Inferior parietal cortex (tissue), 1 donor: Measurements from ENCODE around the gene STK17A.
"Not testable (repeated sequence)": the region's sequence is repeated elsewhere in the genome, so short reads cannot be mapped to it uniquely, and the experiment has no call there.

ENCODE experiments used
- DNase-seq: peaks from one replicate; pipeline ENCODE4 v3.0.0-alpha.2; 2016; ENCODE audit errors: extremely low spot score

The STK17A gene

DNA sequence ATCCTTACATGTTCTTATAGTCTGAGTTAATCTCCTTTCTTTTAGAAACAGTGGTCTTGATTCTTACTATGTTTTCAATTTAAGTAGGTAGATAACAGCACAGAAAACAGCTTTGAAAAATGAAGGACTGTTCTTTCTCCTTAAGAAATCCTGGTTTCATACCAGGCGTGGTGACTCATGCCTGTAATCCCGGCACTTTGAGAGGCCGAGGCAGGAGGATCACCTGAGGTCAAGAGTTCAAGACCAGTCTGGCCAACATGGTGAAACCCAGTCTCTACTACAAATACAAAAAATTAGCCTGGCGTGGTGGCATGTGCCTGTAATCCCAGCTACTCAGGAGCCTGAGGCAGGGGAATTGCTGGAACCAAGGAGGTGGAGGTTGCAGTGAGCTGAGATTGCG, 13.5 kb downstream of the STK17A start:
- DNase-seq = not testable (repeated sequence)

DNA sequence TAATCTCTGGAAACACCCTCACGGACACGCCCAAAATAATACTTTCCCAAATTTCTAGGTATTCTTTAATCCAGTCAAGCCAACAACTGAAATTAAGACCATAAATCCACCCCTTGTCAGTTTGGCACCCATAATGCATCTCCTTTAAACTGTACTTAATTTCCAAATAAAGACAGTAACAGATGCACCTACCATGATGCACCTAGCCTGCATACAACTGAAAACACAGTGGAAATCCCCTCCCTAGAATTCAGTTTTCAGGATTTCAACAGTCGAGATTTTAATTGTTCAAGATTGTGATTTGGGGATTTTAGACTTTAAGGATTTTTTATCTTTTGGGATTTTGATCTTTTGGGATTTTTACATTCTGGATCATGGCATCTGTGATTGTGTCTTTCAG, 17.1 kb downstream of the STK17A start:
- no peak for DNase-seq

DNA sequence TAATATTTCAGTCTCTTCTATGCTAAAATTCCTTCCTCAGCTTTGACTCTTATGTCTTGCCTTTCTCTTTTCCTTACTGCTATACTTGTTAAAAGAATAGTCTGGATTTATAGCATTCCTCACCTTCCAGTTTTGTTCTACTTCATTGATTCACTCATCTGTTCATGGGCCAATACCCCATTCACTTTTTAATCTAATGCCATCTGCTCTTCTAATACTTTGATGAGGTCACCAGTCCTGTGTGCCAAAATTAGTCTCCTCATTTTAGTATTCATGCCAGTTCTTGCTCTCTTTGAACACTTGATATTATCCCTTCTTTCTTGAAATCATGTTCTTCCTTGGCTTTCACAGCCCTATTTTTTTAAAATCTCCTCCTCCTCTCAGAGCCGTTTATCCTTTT, 19.3 kb downstream of the STK17A start:
- DNase-seq = no peak

DNA sequence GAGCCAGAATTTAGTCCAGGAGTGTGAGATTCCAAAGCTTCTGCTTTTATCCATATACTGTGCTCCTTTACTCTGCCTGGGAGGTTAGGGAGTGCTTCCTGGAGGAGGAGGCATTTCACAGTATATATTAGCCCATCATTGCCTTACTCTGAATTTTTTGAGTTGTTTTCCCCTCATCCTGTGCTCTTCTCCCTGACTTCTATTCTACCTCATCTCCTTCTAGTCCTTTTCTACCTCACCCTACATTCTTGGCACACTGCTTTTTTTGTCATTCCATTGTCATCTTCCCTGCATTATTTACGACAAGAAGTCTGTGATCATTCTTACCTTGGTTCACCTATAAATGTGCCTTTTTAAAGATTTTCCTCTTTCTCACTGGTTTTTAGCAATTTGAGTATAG, 21.3 kb downstream of the STK17A start:
- no peak for DNase-seq

DNA sequence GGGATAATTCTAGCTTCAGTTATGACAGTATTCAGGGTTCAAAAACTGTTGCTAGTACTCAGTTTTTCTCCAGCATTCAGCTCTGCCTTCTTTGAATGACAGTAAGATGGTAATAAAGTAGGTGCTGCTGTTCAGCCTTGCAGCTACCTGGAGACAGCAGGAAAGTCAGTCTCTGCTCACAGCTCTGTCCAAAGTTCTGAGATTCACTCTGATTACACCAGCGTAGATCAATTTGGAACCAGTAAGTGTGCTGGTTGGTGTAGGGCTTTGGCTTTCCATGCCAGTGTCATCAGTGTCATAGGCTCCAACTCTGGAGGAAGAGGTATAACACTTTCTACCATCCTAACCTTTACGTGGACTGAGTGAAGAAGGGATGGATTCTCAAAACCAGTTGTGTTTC, 26.2 kb downstream of the STK17A start:
- DNase-seq = no peak

DNA sequence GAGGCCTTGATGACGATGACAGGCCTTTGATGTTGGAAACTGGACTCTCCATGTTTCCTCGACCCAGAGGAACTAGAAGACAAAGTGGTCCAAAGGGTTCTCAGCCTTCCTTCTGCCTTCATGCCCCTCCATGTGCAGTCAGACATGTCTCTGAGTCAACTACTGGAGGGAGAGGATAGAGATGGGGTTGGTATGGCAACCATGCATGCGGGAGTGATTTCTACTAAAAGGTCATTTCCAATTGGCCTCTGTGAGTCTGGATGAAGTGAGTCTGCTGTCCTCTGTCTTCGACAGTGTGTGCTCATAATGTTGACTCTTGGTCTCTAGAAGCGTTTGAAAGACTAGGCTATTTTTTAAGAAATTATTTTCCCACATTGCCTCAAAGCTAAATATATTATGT, 29.2 kb downstream of the STK17A start:
- no peak for DNase-seq

DNA sequence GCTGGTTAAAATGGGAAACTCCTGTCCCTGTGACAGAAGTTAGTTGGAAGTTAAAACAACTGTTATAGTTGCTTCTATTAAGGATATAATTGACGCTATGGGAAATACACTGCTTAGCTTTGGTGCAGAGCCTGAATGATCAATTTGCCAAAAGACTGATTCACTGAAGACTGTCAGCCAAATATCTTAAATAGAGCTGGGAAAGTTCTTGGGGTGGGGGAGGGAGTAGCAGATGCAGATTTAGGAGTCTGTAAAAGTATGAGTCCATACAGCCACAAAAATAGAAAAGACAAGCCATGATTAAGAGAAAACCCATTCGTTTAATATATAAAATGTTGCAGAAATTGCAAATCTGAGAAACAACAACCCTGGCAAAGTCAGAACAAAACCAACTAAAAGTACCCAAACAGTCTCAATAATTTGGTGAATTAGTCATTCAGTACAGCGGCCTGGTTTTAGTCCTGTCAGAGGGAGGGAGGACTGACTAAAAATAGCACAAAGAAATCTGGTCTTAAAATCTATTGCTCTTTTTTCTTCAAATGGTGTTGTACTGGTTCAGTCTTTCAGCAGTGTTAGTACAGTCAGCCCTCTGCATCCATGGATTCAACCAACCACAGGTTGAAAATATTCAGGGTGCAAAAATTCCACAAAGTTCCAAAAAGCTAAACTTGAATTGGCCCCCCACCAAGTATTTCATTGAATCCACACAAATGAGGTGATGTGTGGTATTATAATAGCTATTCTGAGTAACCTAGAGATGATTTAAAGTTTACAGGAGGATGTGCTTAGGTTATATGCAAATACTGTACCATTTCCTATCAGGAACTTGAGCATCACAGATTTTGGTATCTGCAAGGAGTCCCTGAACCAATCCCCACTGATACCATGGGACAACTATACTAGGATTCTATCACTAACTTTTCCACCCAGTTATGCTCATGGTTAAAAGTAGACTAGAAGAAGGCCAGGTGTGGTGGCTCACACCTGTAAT, 30.0 kb downstream of the STK17A start:
- no peak for DNase-seq

DNA sequence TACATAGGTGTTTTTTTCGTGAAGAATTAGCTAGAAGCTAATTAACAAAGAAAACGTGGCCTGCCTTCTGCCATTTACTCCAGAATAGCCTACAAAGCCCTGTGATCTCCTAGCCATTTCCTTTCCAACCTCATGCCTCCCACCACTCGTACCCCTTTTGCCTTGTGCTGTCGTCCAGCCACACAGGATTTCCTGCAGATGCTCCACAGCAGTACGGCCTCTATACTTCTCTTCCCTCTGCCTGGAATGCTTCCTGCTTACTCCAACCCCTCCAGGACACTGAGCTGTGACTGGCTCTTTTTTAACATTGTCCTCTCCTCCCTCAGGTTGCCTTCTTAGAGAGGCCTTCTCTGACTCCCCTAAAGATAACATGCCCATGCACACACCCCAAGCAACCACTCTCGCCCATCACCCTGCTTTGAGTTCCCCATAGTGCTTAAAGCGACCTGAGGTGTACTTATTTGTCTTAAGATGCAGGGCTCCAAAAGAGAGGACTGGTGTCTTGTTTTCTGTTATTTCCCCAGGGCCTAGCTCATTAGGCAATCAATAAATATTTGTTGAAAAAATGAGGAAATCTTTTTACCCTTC, 32.7 kb downstream of the STK17A start:
- DNase-seq = no peak

DNA sequence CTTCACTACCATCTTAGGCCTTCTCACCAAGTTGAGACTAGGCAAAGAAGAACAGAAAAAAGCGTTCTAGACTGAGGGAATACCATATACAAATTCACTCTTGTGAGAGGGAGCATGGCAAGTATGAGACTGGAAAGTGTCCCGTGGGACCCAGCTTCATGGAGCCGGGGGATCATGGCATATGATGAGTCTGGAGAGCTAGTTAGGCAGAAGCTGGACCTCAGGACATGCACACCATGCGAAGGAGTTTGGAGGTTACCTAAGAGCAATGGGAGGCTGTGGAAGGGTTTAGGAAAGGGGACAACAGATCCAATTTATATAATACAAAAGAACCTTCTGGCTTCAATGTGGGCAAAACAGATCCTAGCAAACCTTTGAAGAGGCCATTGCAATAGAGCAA, 34.1 kb downstream of the STK17A start:
- no peak for DNase-seq

DNA sequence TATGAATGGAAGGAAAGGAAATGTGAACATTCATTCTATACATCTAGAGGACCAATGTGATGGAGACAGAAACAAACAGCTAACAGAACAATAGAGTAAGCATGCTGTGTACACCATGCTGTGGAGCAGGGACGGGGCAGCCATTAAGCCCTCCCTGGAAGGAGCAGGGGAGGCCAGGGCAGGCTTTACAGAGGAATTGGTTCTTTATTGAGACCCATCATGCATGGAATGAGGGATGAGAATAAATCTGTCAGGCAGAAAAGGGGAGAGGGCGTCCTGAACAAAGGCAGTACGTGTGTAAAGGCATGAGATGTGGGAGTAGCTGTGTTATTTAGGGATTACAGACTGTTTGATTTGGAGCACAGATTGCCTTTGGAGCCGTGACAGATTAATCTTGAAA, 35.2 kb downstream of the STK17A start:
- DNase-seq = no peak

DNA sequence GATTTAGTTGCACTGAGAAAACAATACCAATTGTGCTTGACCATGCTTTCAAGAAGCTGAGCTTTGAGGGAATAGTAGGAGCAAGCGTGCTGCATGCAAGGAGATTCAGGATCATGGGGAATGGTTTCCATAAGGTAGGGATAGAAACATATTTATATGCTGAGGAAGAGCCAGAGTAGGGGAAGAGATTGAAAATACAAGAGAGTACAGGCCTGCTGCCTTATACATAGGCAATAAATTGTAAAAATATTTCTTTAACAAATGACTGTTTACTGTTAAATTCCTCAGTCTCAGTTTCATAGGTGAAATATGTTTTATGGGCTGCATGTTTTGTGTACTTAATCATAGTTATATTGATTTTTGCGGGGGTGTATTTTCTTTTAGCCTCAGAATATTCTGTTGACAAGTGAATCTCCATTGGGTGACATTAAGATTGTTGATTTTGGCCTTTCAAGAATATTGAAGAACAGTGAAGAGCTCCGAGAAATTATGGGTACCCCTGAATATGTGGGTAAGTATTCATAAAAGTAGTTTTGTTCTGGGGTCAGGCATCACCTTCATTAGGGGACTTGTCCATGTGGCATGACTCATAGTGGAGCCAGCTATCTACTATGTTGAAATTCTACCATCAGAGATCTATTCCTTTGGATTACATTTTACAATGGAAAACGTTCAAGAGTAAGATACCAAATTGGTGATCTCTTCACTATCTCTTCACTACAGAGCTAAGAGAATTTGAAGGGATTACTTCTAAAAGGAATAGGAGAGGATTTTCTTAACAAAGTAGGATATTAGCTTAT, 36.5 kb downstream of the STK17A start:
- no peak for DNase-seq

DNA sequence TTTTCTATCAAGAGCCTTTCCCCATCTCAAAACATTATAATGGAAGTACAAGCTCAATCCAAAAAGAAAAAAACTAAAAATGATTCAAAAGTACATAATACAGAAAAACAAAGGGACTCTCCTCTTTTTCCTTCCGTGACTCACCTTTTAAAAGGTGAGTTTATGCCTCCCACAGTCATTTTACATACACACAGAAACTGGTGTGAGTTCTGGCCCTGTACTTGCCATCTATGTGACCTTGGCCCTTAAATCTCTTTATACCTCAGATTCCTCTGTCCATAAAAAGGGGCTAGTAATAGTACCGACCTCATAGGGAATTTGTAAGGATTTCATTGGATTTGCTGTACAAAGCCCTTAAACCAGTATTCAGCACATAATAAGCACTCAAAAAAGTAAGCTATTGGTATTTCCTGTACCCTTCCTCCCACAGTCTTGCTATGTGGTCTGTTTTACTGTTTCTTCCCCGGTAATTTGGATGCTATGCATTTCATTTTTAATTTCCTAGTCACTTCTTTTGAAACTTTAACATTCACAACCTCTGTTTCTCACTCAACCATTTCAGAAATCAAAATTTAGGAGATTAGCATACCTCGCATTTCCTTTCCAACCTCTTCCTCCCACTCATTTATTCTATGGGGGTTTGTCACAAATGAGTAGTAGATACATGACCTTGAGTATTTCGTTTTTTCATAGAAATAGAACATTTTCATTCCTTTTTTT, 39.0 kb downstream of the STK17A start:
- no peak for DNase-seq

DNA sequence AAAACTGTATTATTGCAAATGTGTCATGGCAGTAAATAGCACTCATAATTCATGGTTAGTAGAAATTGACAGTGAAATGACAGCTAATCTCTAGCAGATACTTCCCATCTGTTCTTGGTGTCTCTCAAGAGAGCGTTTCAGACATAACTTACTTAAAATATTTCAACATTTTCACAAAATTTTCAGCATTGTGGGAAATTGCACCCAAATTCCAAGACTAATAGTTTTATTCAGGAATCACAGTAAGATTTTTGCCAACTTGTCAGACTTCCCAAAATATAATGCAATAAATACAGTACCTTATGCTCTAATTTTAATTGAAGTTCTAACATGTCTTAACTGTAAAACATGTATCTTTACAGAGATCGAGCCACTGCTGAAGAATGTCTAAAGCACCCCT, 41.2 kb downstream of the STK17A start:
- DNase-seq = no peak

DNA sequence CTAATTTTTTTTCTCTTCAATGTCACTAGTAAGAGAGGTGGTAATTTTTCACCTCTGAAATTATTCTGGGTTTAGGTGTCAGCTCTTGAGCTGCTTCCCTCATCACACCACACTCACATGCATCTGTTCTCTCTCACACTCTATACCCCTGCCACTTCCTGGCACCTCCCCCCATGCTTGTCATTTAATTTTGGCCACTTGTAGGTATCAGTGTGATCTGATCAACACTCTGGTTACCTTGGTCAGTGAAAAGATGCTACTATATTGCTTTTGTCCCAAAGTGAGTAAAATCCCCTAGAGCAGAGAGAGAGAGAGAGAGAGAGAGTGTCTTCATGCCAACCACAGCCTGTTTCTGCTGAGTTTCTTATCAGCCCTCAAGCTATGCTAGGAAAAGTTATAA, 42.5 kb downstream of the STK17A start:
- no peak for DNase-seq

DNA sequence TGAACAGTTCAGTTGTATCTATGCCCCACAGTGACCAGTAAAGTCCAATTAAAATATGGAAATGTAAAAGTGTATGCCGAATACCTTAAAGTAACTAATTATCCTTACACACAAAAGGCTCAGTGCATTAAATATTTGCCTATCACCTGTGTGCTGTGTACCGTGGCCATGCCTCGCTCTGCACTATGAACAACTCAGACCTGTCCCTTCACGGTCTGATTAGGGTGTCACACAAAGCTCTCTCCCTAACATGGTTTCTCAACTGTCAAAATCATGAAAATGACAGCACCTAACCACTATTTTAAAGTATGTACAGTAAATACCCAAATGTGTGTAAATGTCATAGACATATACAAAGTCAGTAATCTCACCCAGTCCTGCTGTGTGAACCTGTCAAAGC, 43.1 kb downstream of the STK17A start:
- no peak for DNase-seq

DNA sequence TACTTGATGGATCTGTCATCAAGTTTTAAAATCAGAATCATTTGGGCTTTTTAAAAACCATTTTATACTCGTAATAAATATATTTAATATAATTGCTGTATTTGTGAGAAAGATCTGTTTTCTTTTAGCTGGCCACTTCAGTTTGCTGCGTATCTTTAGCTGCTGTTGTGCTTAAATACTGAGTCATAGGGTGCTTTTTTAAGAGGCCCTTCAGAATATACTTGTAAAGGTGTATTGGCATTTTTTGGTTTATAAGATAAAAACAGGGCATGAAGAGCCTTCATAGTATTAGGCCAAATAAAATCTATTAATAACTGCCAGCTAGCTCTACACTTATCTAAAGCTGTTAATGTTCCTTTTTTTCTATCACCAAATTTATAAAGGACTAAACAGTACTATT, 43.8 kb downstream of the STK17A start:
- DNase-seq = no peak

DNA sequence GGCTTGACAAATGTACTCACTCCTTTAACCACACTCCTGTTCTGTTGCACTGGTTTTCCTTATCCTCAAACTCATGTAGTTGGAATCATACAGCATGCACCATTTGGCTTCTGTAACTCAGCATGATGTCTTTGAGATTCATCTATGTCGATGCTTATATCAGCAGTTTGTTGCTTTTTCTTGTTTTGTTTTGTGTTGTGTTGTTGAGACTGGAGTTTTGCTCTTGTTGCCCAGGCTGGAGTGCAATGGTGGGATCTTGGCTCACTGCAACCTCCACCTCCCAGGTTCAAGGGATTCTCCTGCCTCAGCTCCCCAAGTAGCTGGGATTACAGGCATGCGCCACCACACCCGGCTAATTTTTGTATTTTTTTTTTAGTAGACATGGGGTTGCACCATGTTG, 44.9 kb downstream of the STK17A start:
- not testable (repeated sequence) for DNase-seq

DNA sequence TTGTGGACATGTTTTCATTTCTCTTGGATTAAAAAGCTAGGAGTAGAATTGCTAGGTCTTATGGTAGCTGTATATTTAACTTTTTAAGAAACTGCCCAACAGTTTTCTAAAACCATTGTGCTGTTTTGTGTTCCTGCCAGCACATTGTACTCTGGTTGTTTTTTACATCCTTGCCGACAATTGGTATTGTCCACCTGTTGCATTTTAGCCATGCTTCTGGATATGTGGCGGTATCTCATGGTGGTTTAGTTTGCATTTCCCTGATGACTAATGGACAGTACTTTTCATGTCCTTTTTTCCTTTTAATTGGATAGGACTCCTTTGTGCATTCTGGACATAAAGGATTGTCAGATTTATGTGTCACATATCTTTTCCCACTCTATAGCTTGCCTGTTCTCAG, 45.5 kb downstream of the STK17A start:
- DNase-seq = no peak

DNA sequence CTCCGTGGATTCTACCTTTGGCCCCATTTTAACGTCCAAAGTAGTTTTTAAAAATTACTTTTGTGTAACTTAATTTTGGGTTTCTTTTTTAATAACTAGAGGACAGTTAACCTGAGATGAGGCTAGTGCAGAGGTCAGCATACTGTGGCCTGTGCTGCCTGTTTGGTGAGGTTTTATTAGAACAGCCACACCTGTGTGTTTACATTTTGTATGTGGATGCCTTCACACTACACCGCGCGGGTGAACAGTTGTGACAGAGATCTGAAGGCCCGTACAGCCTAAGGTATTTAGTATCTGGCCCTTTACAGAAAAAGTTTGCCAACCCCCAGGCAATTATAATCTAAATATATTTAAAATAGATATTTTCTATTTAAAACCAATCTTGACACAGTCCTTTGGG, 46.9 kb downstream of the STK17A start:
- no peak for DNase-seq

DNA sequence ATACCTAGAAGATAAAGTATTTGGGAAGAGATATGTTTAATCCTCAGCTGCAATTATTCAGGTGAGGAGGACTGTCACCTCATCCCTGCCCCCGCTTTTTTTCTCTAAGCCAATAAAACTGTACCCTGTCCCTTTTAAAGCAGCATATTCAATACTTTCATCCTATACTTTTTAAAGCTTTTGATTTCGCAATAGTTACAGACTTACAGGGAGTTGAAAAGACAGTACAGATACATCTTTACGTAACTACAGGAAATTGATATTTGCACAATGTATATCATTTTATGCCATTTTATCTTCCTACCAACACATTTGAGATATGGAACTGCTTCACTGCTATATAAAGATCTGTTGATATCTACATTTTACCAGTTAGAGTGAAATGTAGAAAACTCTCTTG, 47.6 kb downstream of the STK17A start:
- no peak for DNase-seq

DNA sequence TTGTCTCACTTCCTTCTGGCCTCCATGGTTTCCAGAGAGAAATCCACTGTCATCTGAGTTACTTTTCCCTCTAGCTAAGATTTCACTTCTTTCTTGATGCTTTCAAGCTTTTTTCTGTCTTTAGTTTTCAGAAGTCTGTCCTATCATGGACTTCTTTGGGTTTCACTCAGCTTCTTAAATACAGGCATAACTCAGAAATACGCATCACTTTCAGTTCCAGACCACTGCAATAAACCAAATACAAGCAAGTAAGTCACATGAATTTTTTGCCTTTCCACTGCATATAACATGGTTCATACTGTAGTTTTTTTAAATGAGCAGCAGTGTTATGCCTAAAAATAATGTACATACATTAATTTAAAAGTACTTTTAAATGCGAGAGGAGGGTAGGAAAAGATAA, 48.7 kb downstream of the STK17A start:
- DNase-seq = no peak

DNA sequence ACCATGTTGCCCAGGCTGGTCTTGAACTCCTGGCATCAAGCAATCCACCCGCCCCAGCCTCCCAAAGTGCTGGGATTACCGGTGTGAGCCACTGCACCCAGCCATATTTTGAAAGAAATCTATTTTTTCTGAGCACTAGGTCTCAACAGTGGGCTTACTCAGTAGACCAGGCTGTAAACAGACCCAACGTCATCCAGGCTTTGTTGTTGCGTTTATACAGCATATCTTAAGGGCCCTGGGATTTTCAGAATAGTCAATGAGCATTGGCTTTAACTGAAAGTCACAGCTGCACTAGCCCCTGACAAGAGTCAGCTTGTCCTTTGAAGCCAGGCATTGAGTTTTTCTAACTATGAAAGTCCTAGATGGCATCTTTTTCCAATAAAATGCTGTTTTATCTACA, 49.8 kb downstream of the STK17A start:
- no peak for DNase-seq
